GM19468 (cell line): ENCODE data around the gene GNAI2.
"Not testable (repeated sequence)": the region's sequence is repeated elsewhere in the genome, so short reads cannot be mapped to it uniquely, and the experiment has no call there.

Experiments
- ATAC-seq: cut with Tn5 transposase; IDR thresholded peaks from one replicate; pipeline ENCODE4 v1.9.1; 2021; ENCODE audit warnings: mild to moderate bottlenecking, moderate library complexity, moderate number of reproducible peaks; ENCODE audit not compliant: unreplicated experiment; ENCODE audit errors: extremely low read depth

The GNAI2 gene

GRCh38 chr3:50260942-50261441 lies 25.0 kb downstream of the GNAI2 start:
- ATAC-seq, result no peak

GRCh38 chr3:50261505-50261904 lies 25.5 kb downstream of the GNAI2 start:
- no peak for ATAC-seq

GRCh38 chr3:50262200-50262599 lies 26.2 kb downstream of the GNAI2 start:
- not testable (repeated sequence) for ATAC-seq

GRCh38 chr3:50262778-50263177 lies 26.8 kb downstream of the GNAI2 start:
- ATAC-seq, result no peak

GRCh38 chr3:50263478-50264382 lies 27.7 kb downstream of the GNAI2 start:
- ATAC-seq, result no peak

GRCh38 chr3:50264383-50264963 lies 28.5 kb downstream of the GNAI2 start:
- ATAC-seq, result no peak

GRCh38 chr3:50264964-50265485 lies 29.0 kb downstream of the GNAI2 start:
- ATAC-seq, result no peak

GRCh38 chr3:50265571-50265970 lies 29.6 kb downstream of the GNAI2 start:
- no peak for ATAC-seq

- no peak for ATAC-seq
Observed at GRCh38 chr3:50266017-50266416, 30.0 kb downstream of the GNAI2 start.

- ATAC-seq, result no peak
Observed at GRCh38 chr3:50266836-50267235, 30.8 kb downstream of the GNAI2 start.

- no peak for ATAC-seq
Observed at GRCh38 chr3:50267280-50267913, 31.4 kb downstream of the GNAI2 start.

- no peak for ATAC-seq
Observed at GRCh38 chr3:50268276-50268675, 32.3 kb downstream of the GNAI2 start.

- ATAC-seq, result no peak
Observed at GRCh38 chr3:50268703-50269451, 32.9 kb downstream of the GNAI2 start, which contains the start of gene SEMA3B. TSS of gene SEMA3B (plus strand) at chr3:50269147. CDS start at chr3:50269241, 94 bp downstream.

GRCh38 chr3:50269460-50269859 lies 33.5 kb downstream of the GNAI2 start:
- ATAC-seq, result no peak

- ATAC-seq, result no peak
Observed at GRCh38 chr3:50269977-50270413, 34.0 kb downstream of the GNAI2 start.

GRCh38 chr3:50270422-50271224 lies 34.6 kb downstream of the GNAI2 start:
- ATAC-seq, result no peak

GRCh38 chr3:50271314-50271936 lies 35.4 kb downstream of the GNAI2 start:
- no peak for ATAC-seq

- ATAC-seq, result not testable (repeated sequence)
Observed at GRCh38 chr3:50272538-50272910, 36.5 kb downstream of the GNAI2 start.
